ENCODE data around the gene FGD4.

- no peak for TF ChIP-seq POLR2A (IDR thresholded peaks at IDR 0.05)
- TF ChIP-seq, protein P1, sequence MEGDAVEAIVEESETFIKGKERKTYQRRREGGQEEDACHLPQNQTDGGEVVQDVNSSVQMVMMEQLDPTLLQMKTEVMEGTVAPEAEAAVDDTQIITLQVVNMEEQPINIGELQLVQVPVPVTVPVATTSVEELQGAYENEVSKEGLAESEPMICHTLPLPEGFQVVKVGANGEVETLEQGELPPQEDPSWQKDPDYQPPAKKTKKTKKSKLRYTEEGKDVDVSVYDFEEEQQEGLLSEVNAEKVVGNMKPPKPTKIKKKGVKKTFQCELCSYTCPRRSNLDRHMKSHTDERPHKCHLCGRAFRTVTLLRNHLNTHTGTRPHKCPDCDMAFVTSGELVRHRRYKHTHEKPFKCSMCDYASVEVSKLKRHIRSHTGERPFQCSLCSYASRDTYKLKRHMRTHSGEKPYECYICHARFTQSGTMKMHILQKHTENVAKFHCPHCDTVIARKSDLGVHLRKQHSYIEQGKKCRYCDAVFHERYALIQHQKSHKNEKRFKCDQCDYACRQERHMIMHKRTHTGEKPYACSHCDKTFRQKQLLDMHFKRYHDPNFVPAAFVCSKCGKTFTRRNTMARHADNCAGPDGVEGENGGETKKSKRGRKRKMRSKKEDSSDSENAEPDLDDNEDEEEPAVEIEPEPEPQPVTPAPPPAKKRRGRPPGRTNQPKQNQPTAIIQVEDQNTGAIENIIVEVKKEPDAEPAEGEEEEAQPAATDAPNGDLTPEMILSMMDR (IDR thresholded peaks at IDR 0.05), result no peak
- no peak for TF ChIP-seq POLR2AphosphoS5 (IDR thresholded peaks at IDR 0.05)
- TF ChIP-seq EP300 (IDR thresholded peaks at IDR 0.05), result no peak
These were observed 71.6 kb downstream of the FGD4 start for GRCh38 chr12:32470936-32471470.
